Endothelial cell of umbilical vein (primary cell): Measurements from ENCODE around the gene BAG1. TPM values are rescaled to one million over a fixed set of nuclear protein-coding genes. Genes with fewer than 3 reads are reported as not detected.

ENCODE experiments used
- BruUV-seq: library from RNA; stranded (reverse); fragments of 400-500 nt; replicated peaks from 2 replicates; lab custom pipeline; 2021; lab: Mats Ljungman, UMichigan
- CTCF ChIA-PET: fragments of 300-600, 350-600 bp; sonication (Branson Sonifier 250); formaldehyde crosslinking; loops from one replicate; lab custom pipeline; 2021; ENCODE audit warnings: antibody characterized with exemption, inconsistent platforms; lab: Charles Lee
- POLR2A ChIA-PET: fragments of 300-600, 350-600 bp; sonication (Branson Sonifier 250); formaldehyde crosslinking; loops from one replicate; lab custom pipeline; 2021; ENCODE audit warnings: antibody characterized with exemption, inconsistent platforms; lab: Charles Lee
- DNase-seq: peaks from one replicate; pipeline ENCODE4 v3.0.0-alpha.2; 2011; ENCODE audit warnings: low read depth, low spot score
- FAIRE-seq: peaks from 2 replicates; lab custom pipeline; 2011; peaks lifted over from hg19 to GRCh38; lab: Jason Lieb, UNC
- H2AFZ ChIP-seq: 2 replicates; pipeline ENCODE4 v1.6.0; 2012; ENCODE audit warnings: low read depth, low read length, control low read depth, inconsistent platforms
- H3K27ac ChIP-seq: 2 replicates; pipeline ENCODE4 v1.5.1; 2011; ENCODE audit warnings: low read depth, mild to moderate bottlenecking, control low read depth, low read length, moderate library complexity; ENCODE audit not compliant: insufficient read depth
- H3K27me3 ChIP-seq, 2 experiments: 2 replicates each; pipeline versions ENCODE4 v1.6.0 to v1.6.1; 2011; ENCODE audit warnings: low read length in 2 of 2, mixed read lengths in 1 of 2; ENCODE audit not compliant: control insufficient read depth in 2 of 2, insufficient read depth in 2 of 2
- H3K36me3 ChIP-seq, 2 experiments: 2 replicates in 1 of 2; 3 replicates in 1 of 2; pipeline ENCODE4 v1.5.1; 2011; ENCODE audit warnings: low read length in 2 of 2, mild to moderate bottlenecking in 1 of 2, moderate library complexity in 1 of 2; ENCODE audit not compliant: control insufficient read depth in 2 of 2, insufficient read depth in 2 of 2; ENCODE audit errors: extremely low read depth in 1 of 2
- H3K4me1 ChIP-seq: 3 replicates; pipeline ENCODE4 v1.5.1; 2011; ENCODE audit warnings: mild to moderate bottlenecking, low read length; ENCODE audit not compliant: control insufficient read depth, insufficient read depth; ENCODE audit errors: extremely low read depth
- H3K4me2 ChIP-seq: 2 replicates; pipeline ENCODE4 v1.6.1; 2011; ENCODE audit warnings: low read length, control low read depth, mixed read lengths; ENCODE audit not compliant: insufficient read depth
- H3K4me3 ChIP-seq, 3 experiments: fragments of 200-600 bp in 1 of 3; sonication (generic), shearing (Covaris generic) in 1 of 3; replicated peaks in 1 of 3; 2 replicates each; pipeline ENCODE4 v1.5.1; 2011 to 2016; ENCODE audit warnings: control low read depth in 3 of 3, low read length in 3 of 3, mild to moderate bottlenecking in 2 of 3, inconsistent platforms in 1 of 3, low read depth in 1 of 3, moderate library complexity in 1 of 3; ENCODE audit not compliant: insufficient read depth in 1 of 3
- H3K79me2 ChIP-seq: 2 replicates; pipeline ENCODE4 v1.6.0; 2012; ENCODE audit warnings: low read length, inconsistent platforms; ENCODE audit not compliant: control insufficient read depth, insufficient read depth
- H3K9ac ChIP-seq: replicated peaks from 2 replicates; pipeline ENCODE3; 2011; ENCODE audit warnings: low read length, control low read depth; ENCODE audit not compliant: insufficient read depth; ENCODE audit errors: extremely low read depth
- H3K9me1 ChIP-seq: replicated peaks from 3 replicates; pipeline ENCODE4 v1.6.0; 2011; ENCODE audit warnings: mild to moderate bottlenecking, low read length; ENCODE audit not compliant: control insufficient read depth, insufficient read depth; ENCODE audit errors: extremely low read depth
- H3K9me3 ChIP-seq: replicated peaks from 2 replicates; pipeline ENCODE4 v1.5.1; 2012; ENCODE audit warnings: low read length, inconsistent platforms; ENCODE audit not compliant: control insufficient read depth, insufficient read depth
- H4K20me1 ChIP-seq: replicated peaks from 2 replicates; pipeline ENCODE3; 2011; ENCODE audit warnings: mild to moderate bottlenecking, low read length; ENCODE audit not compliant: control insufficient read depth, insufficient read depth; ENCODE audit errors: extremely low read depth
- EZH2 ChIP-seq: IDR thresholded peaks from 2 replicates; pipeline ENCODE4 v1.6.1; 2012; ENCODE audit warnings: borderline replicate concordance, low read depth, mild to moderate bottlenecking, moderate library complexity, low read length, inconsistent platforms; ENCODE audit not compliant: severe bottlenecking
- FOS ChIP-seq: IDR thresholded peaks from 2 replicates; pipeline ENCODE4 v1.6.1; 2011; ENCODE audit warnings: mild to moderate bottlenecking, low read length, moderate library complexity, borderline replicate concordance; ENCODE audit not compliant: insufficient read depth
- GATA2 ChIP-seq: IDR thresholded peaks from 2 replicates; pipeline ENCODE4 v1.7.0; 2011; ENCODE audit warnings: low read depth, mild to moderate bottlenecking, moderate library complexity, mixed read lengths, low read length; ENCODE audit not compliant: insufficient read length, insufficient read depth
- JUN ChIP-seq: IDR thresholded peaks from 2 replicates; pipeline ENCODE4 v1.6.1; 2011; ENCODE audit warnings: borderline replicate concordance, low read depth; ENCODE audit not compliant: insufficient read length, insufficient read depth
- MAX ChIP-seq: IDR thresholded peaks from 2 replicates; pipeline ENCODE4 v1.6.1; 2011; ENCODE audit not compliant: insufficient read depth, insufficient read length
- MYC ChIP-seq: IDR thresholded peaks from one replicate; pipeline ENCODE4 v1.6.1; 2011; ENCODE audit warnings: mild to moderate bottlenecking, low read depth, low read length
- POLR2A ChIP-seq: IDR thresholded peaks from 2 replicates; pipeline ENCODE4 v1.6.1; 2012; ENCODE audit warnings: low read depth, mild to moderate bottlenecking, control low read depth, low read length
- POLR2AphosphoS5 ChIP-seq: IDR thresholded peaks from 2 replicates; pipeline ENCODE4 v1.6.1; 2012; ENCODE audit warnings: low read depth, mild to moderate bottlenecking, control low read depth, low read length, moderate library complexity; ENCODE audit not compliant: insufficient read depth
- dilution Hi-C: fragments of 300-500 bp; cut with MboI; formaldehyde crosslinking; loops from one replicate; pipeline ENCODE4 v1.15.0; 2019; ENCODE audit warnings: low sequenced_read_pairs; ENCODE audit not compliant: extremely low pct_ligation_motif_present
- intact Hi-C: fragments of 100-400 bp; cut with micrococcal nuclease; formaldehyde crosslinking; loops from one replicate; pipeline ENCODE4 v1.10.0; 2022
- polyA plus RNA-seq, 4 experiments: library from polyadenylated mRNA; depleted of rRNA in 3 of 4; stranded (reverse) in 3 of 4; unstranded in 1 of 4; fragments of >200 nt; gene quantifications; 2 replicates each; pipeline versions ENCODE4 v1.2.1 to v1.2.3, GENCODE V29; 2011 to 2012; ENCODE audit warnings: missing spikeins in 1 of 4
- total RNA-seq: library from RNA; stranded (reverse); gene quantifications from 2 replicates; pipeline ENCODE4 v1.2.3, GENCODE V29; 2021
- TF ChIP-seq, protein P1 (sequence below), 2 donors: IDR thresholded peaks; 1 replicate in 1 of 2; 2 replicates in 1 of 2; pipeline ENCODE4 v1.5.1; 2011; ENCODE audit warnings: low read length in 2 of 2, mild to moderate bottlenecking in 2 of 2, moderate library complexity in 2 of 2, control low read depth in 1 of 2, inconsistent platforms in 1 of 2, low read depth in 1 of 2; ENCODE audit not compliant: insufficient read depth in 1 of 2; ENCODE audit errors: extremely low read depth in 1 of 2

BAG1 gene
- total and polyA plus RNA-seq, 2 donors (not counting 3 experiments of a cell fraction or from before 2014, with no cell fraction given) = 44.6 to 87.4 TPM

DNA sequence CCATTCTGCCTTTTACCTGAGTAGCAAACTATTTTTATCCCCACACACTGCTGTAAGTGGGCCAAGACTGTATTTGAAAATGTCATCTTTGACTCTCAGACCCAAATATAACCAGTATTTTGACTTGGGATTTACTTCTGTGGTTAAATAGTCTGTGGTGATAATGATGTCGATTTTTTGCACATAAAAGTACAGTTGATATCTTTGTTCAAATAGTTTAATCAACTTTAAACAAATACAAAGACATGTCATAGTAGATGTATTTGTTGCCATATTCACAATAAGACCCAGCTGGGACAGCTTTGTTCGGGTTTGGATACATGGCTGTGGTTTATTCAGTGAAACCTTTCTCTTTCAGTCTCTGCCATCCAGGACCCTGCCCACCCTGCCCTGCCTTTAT lies 46.2 kb upstream of the BAG1 start:
- no peak overlapping the region for H3K9ac ChIP-seq
- peaks cover 21 to 27% of the 10 kb centered on the region in 2 experiments for H3K36me3 ChIP-seq
- H4K20me1 ChIP-seq = no peaks in the 10 kb centered on the region
- peaks cover 16% of the 10 kb centered on the region for H3K4me1 ChIP-seq
- no peaks in the 10 kb centered on the region for H3K9me1 ChIP-seq
- no peaks in the 10 kb centered on the region for H3K27me3 ChIP-seq
- H3K27ac ChIP-seq = no peak overlapping the region
- no peak overlapping the region for H3K4me3 ChIP-seq
- ChIA-PET CTCF (interaction anchor here (0.5 to 1.7 kb wide), 5 partner anchors 10 to 247 kb away, joined by 3 to 4 read pairs (median 3); no protein-coding TSS in a partner anchor), POLR2A (no interaction called here)
- intact Hi-C loops = no loop called here
- DNase-seq (no peak), FAIRE-seq (no peak)
- no peaks in the 10 kb centered on the region for H3K79me2 ChIP-seq
- no peaks in the 10 kb centered on the region for H3K9me3 ChIP-seq
- no TSS peak for BruUV-seq
- no peak overlapping the region for H3K4me2 ChIP-seq
- no peak overlapping the region for H2AFZ ChIP-seq
- no peak for TF ChIP-seq FOS
- TF ChIP-seq MYC = no peak
- TF ChIP-seq GATA2 = no peak
- no peak for TF ChIP-seq POLR2AphosphoS5
- TF ChIP-seq POLR2A = no peak
- TF ChIP-seq EZH2 = no peak
- TF ChIP-seq JUN = no peak
- TF ChIP-seq, protein P1, sequence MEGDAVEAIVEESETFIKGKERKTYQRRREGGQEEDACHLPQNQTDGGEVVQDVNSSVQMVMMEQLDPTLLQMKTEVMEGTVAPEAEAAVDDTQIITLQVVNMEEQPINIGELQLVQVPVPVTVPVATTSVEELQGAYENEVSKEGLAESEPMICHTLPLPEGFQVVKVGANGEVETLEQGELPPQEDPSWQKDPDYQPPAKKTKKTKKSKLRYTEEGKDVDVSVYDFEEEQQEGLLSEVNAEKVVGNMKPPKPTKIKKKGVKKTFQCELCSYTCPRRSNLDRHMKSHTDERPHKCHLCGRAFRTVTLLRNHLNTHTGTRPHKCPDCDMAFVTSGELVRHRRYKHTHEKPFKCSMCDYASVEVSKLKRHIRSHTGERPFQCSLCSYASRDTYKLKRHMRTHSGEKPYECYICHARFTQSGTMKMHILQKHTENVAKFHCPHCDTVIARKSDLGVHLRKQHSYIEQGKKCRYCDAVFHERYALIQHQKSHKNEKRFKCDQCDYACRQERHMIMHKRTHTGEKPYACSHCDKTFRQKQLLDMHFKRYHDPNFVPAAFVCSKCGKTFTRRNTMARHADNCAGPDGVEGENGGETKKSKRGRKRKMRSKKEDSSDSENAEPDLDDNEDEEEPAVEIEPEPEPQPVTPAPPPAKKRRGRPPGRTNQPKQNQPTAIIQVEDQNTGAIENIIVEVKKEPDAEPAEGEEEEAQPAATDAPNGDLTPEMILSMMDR (IDR thresholded peaks at IDR 0.05; ENCODE audit: extremely low read depth in 1 of 2, insufficient read depth in 1 of 2, low read depth in 1 of 2, low read length in 2 of 2) = no peak
- TF ChIP-seq MAX = no peak
- dilution Hi-C loops = no loop called here
